ENCODE data around the gene EXD2. TPM values are rescaled to one million over a fixed set of nuclear protein-coding genes. Genes with fewer than 3 reads are reported as not detected.

Gene EXD2
- total and polyA plus RNA-seq, 10 of the 15 experiments (the other 5 are each of a cell fraction or from before 2014, with no cell fraction given): 1.0 to 12.4 (median 4.6) TPM

GRCh38 chr14:69281450-69282169, 90.3 kb downstream of the EXD2 start (continued):
- TF ChIP-seq USF2 (IDR thresholded peaks at IDR 0.05; ENCODE audit: borderline replicate concordance, low read depth, low read length) (peak; percentile 13; the same call in 1 of the 2 replicates), MXI1 (IDR thresholded peaks at IDR 0.05; ENCODE audit: low read depth, low read length) (no peak), HDGF (IDR thresholded peaks at IDR 0.05) (no peak), ASH2L (IDR thresholded peaks at IDR 0.05; ENCODE audit: borderline replicate concordance, low read depth) (no peak), TCF7 (IDR thresholded peaks at IDR 0.05; ENCODE audit: borderline replicate concordance) (peak; percentile 85; the same call in 1 of the 2 replicates), POLR2A (IDR thresholded peaks at IDR 0.05; ENCODE audit: low read depth, low read length) (no peak), ZNF687 (IDR thresholded peaks at IDR 0.05) (no peak), FOS (IDR thresholded peaks at IDR 0.05; ENCODE audit: borderline replicate concordance, extremely low read depth, insufficient read length) (no peak), SRF (IDR thresholded peaks at IDR 0.05; ENCODE audit: low read depth in 2 of 2, low read length in 2 of 2) (no peak), GATAD2B (conservative IDR thresholded peaks at IDR 0.05; ENCODE audit: low read depth) (no peak), BRCA1 (IDR thresholded peaks at IDR 0.05; ENCODE audit: low read depth, low read length) (no peak), YY1 (IDR thresholded peaks at IDR 0.05; ENCODE audit: low read depth, low read length) (no peak), USF1 (IDR thresholded peaks at IDR 0.05; ENCODE audit: borderline replicate concordance, extremely low read length, insufficient read depth, low read depth, low read length) (peak; percentile 38), KLF5 (IDR thresholded peaks at IDR 0.05; ENCODE audit: partially characterized antibody) (no peak), CREM (IDR thresholded peaks at IDR 0.05; ENCODE audit: low read depth) (peak; percentile 49; the same call in 1 of the 2 replicates), BCL11A (IDR thresholded peaks at IDR 0.05; ENCODE audit: low read depth, low read length) (peak; percentile 79), CHD2 (IDR thresholded peaks at IDR 0.05; ENCODE audit: borderline replicate concordance, low read depth, low read length) (no peak), CREB1 (IDR thresholded peaks at IDR 0.05; ENCODE audit: low read depth) (peak; percentile 70), LARP7 (IDR thresholded peaks at IDR 0.05) (no peak), BMI1 (IDR thresholded peaks at IDR 0.05; ENCODE audit: borderline replicate concordance) (no peak), ESRRA (IDR thresholded peaks at IDR 0.05; ENCODE audit: low read length) (no peak), POLR2AphosphoS5 (IDR thresholded peaks at IDR 0.05; ENCODE audit: low read length) (no peak), NR2F1 (conservative IDR thresholded peaks at IDR 0.05) (peak; percentile 26; the same call in 1 of the 2 replicates), RAD21 (IDR thresholded peaks at IDR 0.05; ENCODE audit: insufficient read depth, low read depth, low read length) (0 out of 2 replicates have a peak, but pooled peaks have one; percentile 9), ELK1 (IDR thresholded peaks at IDR 0.05; ENCODE audit: low read depth, low read length) (no peak)
